HG03460 (cell line): ENCODE measurements around the gene GNG5.
"Not testable (repeated sequence)": the region's sequence is repeated elsewhere in the genome, so short reads cannot be mapped to it uniquely, and the experiment has no call there.

Experiments
- ATAC-seq: cut with Tn5 transposase; IDR thresholded peaks from one replicate; pipeline ENCODE4 v1.9.1; 2021; ENCODE audit not compliant: unreplicated experiment

Gene GNG5

DNA sequence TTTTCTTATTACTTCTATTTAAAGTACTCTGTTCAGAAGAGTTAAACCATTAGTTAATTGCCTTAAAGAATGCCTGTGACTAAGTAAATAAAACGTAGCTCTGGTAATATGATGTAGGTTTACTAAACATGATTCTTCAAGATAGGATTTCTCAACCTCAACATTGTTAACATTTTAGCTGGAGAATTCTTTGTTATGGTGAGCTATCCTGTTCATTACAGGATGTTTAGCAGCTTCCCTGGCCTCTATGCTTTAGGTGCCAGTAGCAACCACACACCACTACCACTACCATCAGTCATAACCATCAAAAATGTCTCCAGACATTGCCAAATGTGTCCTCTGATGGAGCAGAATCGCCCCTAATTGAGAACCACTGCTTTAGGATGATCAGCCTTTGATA is 16.6 kb downstream of the GNG5 start:
- ATAC-seq = no peak

DNA sequence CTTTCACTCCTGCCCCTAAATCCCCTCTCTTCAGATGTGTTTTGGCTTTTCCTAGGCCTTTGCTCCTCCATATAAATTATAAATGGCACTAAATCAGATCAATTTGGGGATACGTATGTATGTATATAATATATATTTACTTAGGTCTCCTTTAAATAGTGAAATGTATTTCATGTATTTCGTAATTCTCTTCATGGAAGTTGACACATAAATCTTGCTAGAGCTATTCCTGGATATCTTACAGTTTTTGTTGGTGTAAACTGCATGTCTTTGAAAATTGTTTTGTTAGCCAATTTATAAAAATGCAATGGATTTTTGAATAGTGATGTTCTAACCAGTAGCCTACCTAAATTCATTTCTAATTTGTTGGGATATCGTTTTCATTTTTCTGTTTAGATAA is 18.3 kb downstream of the GNG5 start:
- ATAC-seq = no peak

DNA sequence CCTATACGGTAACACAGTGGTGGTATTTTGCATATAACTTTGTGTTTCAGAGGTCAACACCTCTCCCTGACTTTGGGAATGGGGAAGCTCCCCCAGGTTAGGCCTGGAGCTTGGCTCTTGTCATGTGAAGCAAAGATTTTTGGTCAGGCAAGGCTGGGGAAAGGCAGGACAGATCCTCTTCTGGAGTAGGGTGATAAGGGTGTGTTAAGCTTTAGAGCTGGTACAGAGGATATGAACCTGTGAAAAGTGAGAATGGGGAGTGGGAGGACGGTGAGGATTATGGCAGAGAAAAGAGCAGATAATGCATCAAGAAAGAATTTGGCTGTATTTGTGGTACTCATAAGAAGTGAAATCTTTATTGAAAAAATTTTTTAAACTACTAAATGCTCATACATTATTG is 25.1 kb downstream of the GNG5 start:
- ATAC-seq = no peak

DNA sequence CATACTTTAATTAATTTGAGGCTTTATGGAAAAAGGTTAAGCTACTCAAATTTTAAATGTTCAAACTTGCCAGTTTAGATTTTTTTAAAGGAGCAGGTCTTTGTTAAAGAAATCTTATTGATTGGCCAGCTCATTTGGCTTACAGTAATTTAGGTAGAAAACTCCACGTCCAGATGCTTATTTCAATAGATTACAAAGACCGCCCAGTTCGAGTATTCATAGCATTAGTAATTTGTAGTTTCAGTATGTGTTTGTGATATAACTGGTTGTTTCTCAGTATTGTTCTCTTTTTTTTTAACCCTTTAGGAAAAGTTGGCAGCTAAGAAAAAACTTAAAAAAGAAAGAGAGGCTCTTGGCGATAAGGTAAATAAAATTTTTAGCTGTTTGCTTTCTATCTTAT is 25.7 kb downstream of the GNG5 start:
- ATAC-seq = no peak

DNA sequence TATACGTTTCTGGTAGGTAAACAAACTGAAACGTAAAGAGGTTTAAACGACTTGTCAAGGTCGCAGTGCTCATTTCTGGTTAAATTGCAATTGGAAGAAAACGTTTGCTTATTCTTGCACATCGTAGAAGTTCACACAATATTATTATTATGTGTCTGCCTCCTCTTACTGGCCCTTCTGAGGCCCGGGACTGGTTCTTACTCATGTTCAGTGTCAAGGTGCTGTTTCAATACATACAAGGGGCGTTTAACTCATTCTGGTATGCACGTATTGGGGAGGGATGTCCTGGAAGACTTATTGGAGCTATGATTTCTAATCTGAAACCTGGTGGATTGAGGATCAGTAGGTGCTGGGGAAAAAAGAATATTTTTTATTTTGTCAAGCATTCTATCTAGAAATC is 26.4 kb downstream of the GNG5 start:
- ATAC-seq = no peak

DNA sequence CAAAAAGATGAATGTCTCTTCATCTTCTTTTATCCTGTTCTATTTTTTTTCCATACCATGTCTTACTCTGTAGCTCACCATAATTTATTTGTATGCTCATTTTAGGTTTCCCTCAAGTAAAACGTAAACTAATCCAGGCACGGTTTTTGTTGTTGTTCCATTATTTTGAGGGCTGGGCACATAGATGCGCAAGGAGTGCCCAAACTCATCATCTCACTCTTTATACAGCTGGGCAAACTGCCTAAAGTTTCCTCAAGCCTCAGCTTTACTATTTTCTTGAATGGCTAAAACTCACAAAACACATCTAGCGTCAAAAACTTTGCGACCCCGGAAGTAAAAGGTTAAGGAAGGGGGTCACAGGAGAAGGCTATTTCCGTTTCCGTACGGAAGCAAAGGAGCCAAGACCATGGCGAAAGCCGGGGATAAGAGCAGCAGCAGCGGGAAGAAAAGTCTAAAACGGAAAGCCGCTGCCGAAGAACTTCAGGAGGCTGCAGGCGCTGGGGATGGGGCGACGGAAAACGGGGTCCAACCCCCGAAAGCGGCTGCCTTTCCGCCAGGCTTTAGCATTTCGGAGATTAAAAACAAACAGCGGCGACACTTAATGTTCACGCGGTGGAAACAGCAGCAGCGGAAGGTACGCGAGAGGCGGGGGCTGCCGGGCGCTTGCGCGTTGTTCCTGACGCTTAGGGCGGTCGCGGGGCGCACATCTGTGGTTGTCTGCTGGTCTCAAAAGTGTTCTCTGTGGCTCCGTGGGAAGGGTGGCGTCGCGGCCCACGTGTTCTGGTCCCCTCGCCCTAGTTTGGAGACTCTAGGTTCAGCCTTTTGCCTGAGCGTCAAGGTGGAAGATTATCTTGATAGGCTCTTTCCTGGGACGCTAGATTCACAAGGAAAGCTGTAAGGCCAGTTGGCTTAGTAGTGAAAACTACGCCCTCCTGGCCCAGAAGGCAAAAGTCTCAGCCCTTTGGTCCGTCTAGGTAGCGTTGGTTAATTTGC is 27.2 kb downstream of the GNG5 start, which contains the start of gene RPF1:
Gene RPF1 (plus strand): TSS at position 391 of the 993 bp plus-strand sequence. CDS start 16 bp downstream, at position 407.
- ATAC-seq = peak; percentile 94

DNA sequence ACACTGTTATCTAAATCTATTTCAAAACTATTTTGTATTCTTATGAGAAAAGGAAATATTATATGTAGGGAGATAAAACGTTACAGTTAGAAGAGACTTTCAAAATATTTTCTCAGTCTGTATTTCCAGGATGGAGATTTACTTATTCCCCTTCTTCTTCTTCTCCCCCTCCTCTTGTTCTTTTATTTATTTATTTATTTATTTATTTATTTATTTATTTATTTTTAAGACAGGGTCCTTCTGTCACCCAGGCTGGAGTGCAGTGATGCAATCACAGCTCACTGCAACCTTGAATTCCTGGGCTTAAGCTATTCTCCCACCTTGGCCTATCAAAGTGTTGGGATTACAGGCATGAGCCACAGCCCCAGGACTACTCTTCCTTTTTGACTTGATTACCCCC is 30.2 kb downstream of the GNG5 start:
- ATAC-seq = no peak

DNA sequence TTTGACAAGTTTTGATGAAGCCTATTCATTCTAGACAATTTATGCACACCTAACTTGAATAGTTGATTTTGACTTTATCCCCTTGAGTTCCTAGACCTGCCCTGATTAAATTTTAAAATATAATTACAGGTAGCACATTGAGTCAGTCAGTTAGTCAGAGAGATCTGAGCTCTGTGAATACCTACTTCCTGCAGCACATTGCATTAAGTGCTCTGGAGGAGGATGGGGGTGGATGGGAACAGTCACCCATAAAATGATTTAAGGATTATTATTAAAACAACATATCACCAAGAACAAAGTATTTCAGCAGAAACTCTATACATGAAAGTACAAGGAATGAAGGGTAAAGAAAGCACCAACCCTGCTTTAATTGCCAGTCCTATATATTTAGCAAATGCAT is 39.1 kb downstream of the GNG5 start:
- ATAC-seq = no peak

DNA sequence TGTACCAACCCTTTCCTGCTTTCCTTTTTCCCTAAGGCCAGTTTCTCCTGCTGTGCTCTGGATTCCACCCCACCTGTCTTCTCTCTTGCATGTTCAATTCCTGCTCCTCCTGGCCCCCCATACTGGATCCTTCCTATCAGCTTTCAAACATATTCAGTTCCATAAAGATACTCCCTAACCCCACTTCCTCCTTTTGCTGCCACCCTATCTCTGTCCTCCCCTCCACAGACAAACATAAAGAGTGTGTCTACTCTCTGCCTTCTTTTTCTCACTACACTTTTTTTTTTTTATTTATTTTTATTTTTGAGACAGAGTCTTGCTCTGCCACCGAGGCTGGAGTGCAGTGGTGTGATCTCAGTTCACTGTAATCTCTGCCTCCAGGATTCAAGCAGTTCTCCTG is 44.3 kb downstream of the GNG5 start:
- ATAC-seq = no peak

DNA sequence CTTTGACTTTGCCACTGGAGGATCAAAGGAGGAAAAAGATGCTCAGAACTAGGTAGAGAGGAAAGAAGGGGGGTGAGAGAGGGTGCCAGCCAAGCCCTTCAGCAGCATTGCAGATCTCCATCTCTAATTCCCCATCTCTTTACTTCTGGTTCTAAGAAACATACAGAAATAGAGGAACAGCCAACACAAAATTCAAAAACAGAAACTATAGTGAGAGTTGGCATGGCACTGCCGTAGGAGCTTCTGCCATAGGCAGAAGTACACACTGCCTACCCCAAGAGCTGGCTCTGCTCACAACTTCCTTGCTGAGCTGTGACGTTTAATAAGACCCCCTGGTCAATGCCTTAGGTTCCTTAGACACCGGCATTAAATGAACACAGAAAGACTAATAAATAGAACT is 53.9 kb downstream of the GNG5 start:
- ATAC-seq = no peak

DNA sequence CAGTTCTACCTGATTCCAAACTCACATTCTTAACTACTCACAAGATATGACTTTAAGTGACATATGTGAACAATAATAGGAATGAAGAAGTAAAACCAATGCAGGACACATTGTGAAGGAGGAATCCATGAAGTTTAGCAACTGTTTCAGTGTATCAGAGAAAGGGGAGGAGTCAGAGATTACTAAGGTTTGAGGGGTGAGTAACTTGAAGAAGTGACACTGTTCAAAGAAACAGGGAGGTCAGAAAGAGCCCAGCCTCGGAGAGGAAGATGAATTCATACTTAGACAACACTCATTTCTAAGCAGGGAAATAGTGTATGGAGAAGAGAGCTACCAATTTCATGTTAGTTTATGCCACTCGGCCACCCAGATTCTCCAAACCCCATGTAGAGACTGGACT is 55.5 kb downstream of the GNG5 start:
- ATAC-seq = no peak

DNA sequence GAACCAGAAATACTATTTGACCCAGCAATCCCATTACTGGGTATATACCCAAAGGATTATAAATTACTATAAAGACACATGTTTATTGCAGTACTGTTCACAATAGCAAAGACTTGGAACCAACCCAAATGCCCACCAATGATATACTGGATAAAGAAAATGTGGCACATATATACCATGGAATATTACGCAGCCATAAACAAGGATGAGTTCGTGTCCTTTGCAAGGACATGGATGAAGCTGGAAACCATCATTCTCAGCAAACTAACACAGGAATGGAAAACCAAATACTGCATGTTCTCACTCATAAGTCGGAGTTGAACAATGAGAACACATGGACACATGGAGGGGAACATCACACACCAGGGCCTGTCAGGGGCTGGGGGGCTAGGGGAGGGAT is 57.7 kb downstream of the GNG5 start:
- ATAC-seq = not testable (repeated sequence)
